IMR-90 (cell line): ENCODE measurements around the gene SLC25A6. TPM values are rescaled to one million over a fixed set of nuclear protein-coding genes. Genes with fewer than 3 reads are reported as not detected.

Experiments
- ATAC-seq: fragments of 200-7000 bp; cut with Tn5 transposase; 2 replicates; pipeline ENCODE4 v1.9.1; 2020; ENCODE audit warnings: low read depth, mild to moderate bottlenecking, moderate library complexity
- BruUV-seq: library from RNA; stranded (reverse); fragments of 400-500 nt; replicated peaks from 2 replicates; lab custom pipeline; 2021; lab: Mats Ljungman, UMichigan
- CTCF ChIA-PET: fragments of 300-600 bp; formaldehyde crosslinking; extraction: SDS; loops from one replicate; lab custom pipeline; 2021; ENCODE audit warnings: antibody characterized with exemption; lab: Yijun Ruan, JAX
- POLR2A ChIA-PET: fragments of 300-600 bp; sonication (Branson Sonifier 250); formaldehyde crosslinking; loops from one replicate; lab custom pipeline; 2022; ENCODE audit warnings: antibody characterized with exemption; ENCODE audit not compliant: unreplicated experiment; lab: Charles Lee
- DNase-seq: peaks from one replicate; pipeline ENCODE4 v3.0.0; 2013
- H2AFZ ChIP-seq: replicated peaks from 2 replicates; pipeline ENCODE3; 2013; ENCODE audit warnings: low read length, mild to moderate bottlenecking; ENCODE audit not compliant: poor library complexity
- H2AK5ac ChIP-seq: 2 replicates; pipeline ENCODE4 v1.6.1; 2013; ENCODE audit warnings: low read depth, low read length, inconsistent platforms
- H2AK9ac ChIP-seq: replicated peaks from 2 replicates; pipeline ENCODE3; 2013; ENCODE audit warnings: mild to moderate bottlenecking, low read depth, low read length, moderate library complexity; ENCODE audit not compliant: poor library complexity
- H2BK120ac ChIP-seq: 2 replicates; pipeline ENCODE4 v1.6.1; 2013; ENCODE audit warnings: low read depth, low read length, inconsistent platforms
- H2BK15ac ChIP-seq: 3 replicates; pipeline ENCODE4 v1.6.1; 2013; ENCODE audit warnings: low read depth, low read length, inconsistent platforms
- H2BK20ac ChIP-seq: 2 replicates; pipeline ENCODE4 v1.6.1; 2013; ENCODE audit warnings: low read depth, mild to moderate bottlenecking, inconsistent platforms, low read length, moderate library complexity
- H2BK5ac ChIP-seq: 2 replicates; pipeline ENCODE4 v1.6.1; 2013; ENCODE audit warnings: mild to moderate bottlenecking, low read depth, low read length, inconsistent platforms; ENCODE audit not compliant: poor library complexity, severe bottlenecking
- H3K14ac ChIP-seq: replicated peaks from 2 replicates; pipeline ENCODE4 v1.6.1; 2013; ENCODE audit warnings: low read depth, low read length, inconsistent platforms
- H3K18ac ChIP-seq: 2 replicates; pipeline ENCODE4 v1.6.1; 2013; ENCODE audit warnings: low read depth, low read length, control low read depth
- H3K23ac ChIP-seq: 2 replicates; pipeline ENCODE4 v1.6.1; 2013; ENCODE audit warnings: low read depth, low read length, inconsistent platforms
- H3K27ac ChIP-seq: 2 replicates; pipeline ENCODE4 v1.5.1; 2013; ENCODE audit warnings: mild to moderate bottlenecking, control low read depth, low read length; ENCODE audit not compliant: insufficient read depth
- H3K27me3 ChIP-seq: 2 replicates; pipeline ENCODE4 v1.6.1; 2013; ENCODE audit warnings: low read length; ENCODE audit not compliant: control insufficient read depth, insufficient read depth
- H3K36me3 ChIP-seq: 2 replicates; pipeline ENCODE4 v1.6.1; 2013; ENCODE audit warnings: low read length, mixed read lengths; ENCODE audit not compliant: control insufficient read depth, insufficient read depth
- H3K4ac ChIP-seq: 2 replicates; pipeline ENCODE4 v1.6.1; 2013; ENCODE audit warnings: low read depth, low read length, inconsistent platforms
- H3K4me1 ChIP-seq: 2 replicates; pipeline ENCODE4 v1.6.1; 2013; ENCODE audit warnings: low read length, mixed read lengths; ENCODE audit not compliant: control insufficient read depth, insufficient read depth
- H3K4me2 ChIP-seq: 2 replicates; pipeline ENCODE4 v1.6.1; 2013; ENCODE audit warnings: low read depth, mild to moderate bottlenecking, control low read depth, low read length, moderate library complexity
- H3K4me3 ChIP-seq: 2 replicates; pipeline ENCODE4 v1.5.1; 2013; ENCODE audit warnings: low read depth, mild to moderate bottlenecking, control low read depth, low read length, moderate library complexity; ENCODE audit not compliant: insufficient read depth
- H3K56ac ChIP-seq: 2 replicates; pipeline ENCODE4 v1.6.1; 2013; ENCODE audit warnings: low read length, inconsistent platforms; ENCODE audit not compliant: insufficient read depth; ENCODE audit errors: extremely low read depth
- H3K79me1 ChIP-seq, 2 experiments: 2 replicates each; pipeline ENCODE4 v1.6.1; 2013; ENCODE audit warnings: low read length in 2 of 2, inconsistent platforms in 1 of 2, low read depth in 1 of 2
- H3K9ac ChIP-seq: 2 replicates; pipeline ENCODE4 v1.6.1; 2013; ENCODE audit warnings: low read depth, low read length, control low read depth
- H3K9me1 ChIP-seq: 2 replicates; pipeline ENCODE4 v1.6.1; 2013; ENCODE audit warnings: low read length, inconsistent platforms; ENCODE audit not compliant: insufficient read depth
- H3K9me3 ChIP-seq: 2 replicates; pipeline ENCODE4 v1.6.1; 2013; ENCODE audit warnings: low read length; ENCODE audit not compliant: control insufficient read depth, insufficient read depth
- H4K20me1 ChIP-seq: 2 replicates; pipeline ENCODE4 v1.6.1; 2013; ENCODE audit warnings: low read length, inconsistent platforms; ENCODE audit not compliant: insufficient read depth
- H4K5ac ChIP-seq: 2 replicates; pipeline ENCODE4 v1.6.1; 2013; ENCODE audit warnings: mild to moderate bottlenecking, low read depth, low read length, control low read depth
- H4K8ac ChIP-seq, 2 experiments: 2 replicates each; pipeline ENCODE4 v1.6.1; 2013; ENCODE audit warnings: low read depth in 2 of 2, low read length in 2 of 2, control low read depth in 1 of 2, inconsistent platforms in 1 of 2
- H4K91ac ChIP-seq: 2 replicates; pipeline ENCODE4 v1.6.1; 2013; ENCODE audit warnings: low read depth, low read length, inconsistent platforms; ENCODE audit not compliant: insufficient read depth
- CHD1 ChIP-seq: IDR thresholded peaks from 2 replicates; pipeline ENCODE4 v1.6.1; 2012; ENCODE audit warnings: low read depth, low read length, improper control_type of control experiment
- FOS ChIP-seq: fragments of 150-350 bp; IDR thresholded peaks from 2 replicates; pipeline ENCODE4 v1.6.1; 2016; ENCODE audit warnings: low read depth, low read length
- MXI1 ChIP-seq: IDR thresholded peaks from 2 replicates; pipeline ENCODE4 v1.6.1; 2012; ENCODE audit warnings: low read depth, mild to moderate bottlenecking, low read length, moderate library complexity, borderline replicate concordance
- NFE2L2 ChIP-seq: fragments of 150-350 bp; IDR thresholded peaks from 2 replicates; pipeline ENCODE4 v1.6.1; 2016; ENCODE audit warnings: low read depth, mild to moderate bottlenecking, low read length
- POLR2A ChIP-seq: IDR thresholded peaks from 2 replicates; pipeline ENCODE4 v1.6.1; 2012; ENCODE audit warnings: mild to moderate bottlenecking, low read depth, low read length
- RAD21 ChIP-seq: IDR thresholded peaks from 2 replicates; pipeline ENCODE4 v1.6.1; 2012; ENCODE audit warnings: low read length, improper control_type of control experiment
- RCOR1 ChIP-seq: IDR thresholded peaks from 2 replicates; pipeline ENCODE4 v1.6.1; 2012; ENCODE audit warnings: mild to moderate bottlenecking, low read length, improper control_type of control experiment; ENCODE audit not compliant: insufficient replicate concordance
- SMC3 ChIP-seq: fragments of 150-350 bp; IDR thresholded peaks from 2 replicates; pipeline ENCODE4 v1.6.1; 2016; ENCODE audit warnings: low read depth, mild to moderate bottlenecking, antibody characterized with exemption, low read length, moderate library complexity
- whole genome bisulfite sequencing, 2 experiments: methylation state at CpG; one replicate each; pipeline versions ENCODE4 v1.1.5 to v1.1.7; 2013; ENCODE audit warnings: missing lambda C conversion rate in 2 of 2; ENCODE audit not compliant: insufficient read length in 1 of 2; ENCODE audit errors: extremely low coverage in 2 of 2; 5-methylcytosine and 5-hydroxymethylcytosine counted together
- dilution Hi-C: fragments of 300-500 bp; cut with HindIII; formaldehyde crosslinking; loops from one replicate; pipeline ENCODE4 v1.14.3; 2018; ENCODE audit warnings: low sequenced_read_pairs; ENCODE audit not compliant: unreplicated experiment
- in situ Hi-C: fragments of 300-500 bp; cut with MboI; formaldehyde crosslinking; loops from 3 replicates; pipeline ENCODE4 v1.14.3; 2019; ENCODE audit warnings: low sequenced_read_pairs, inconsistent platforms, mixed read lengths
- intact Hi-C: fragments of 100-400 bp; cut with micrococcal nuclease; formaldehyde crosslinking; loops from 2 replicates; pipeline ENCODE4 v1.10.0; 2022
- polyA plus RNA-seq, 3 experiments: library from polyadenylated mRNA; depleted of rRNA; stranded (reverse); fragments of >200 nt; gene quantifications; 2 replicates each; pipeline ENCODE4 v1.2.3, GENCODE V29; 2012; ENCODE audit warnings: low replicate concordance in 1 of 3
- total RNA-seq: library from RNA; depleted of rRNA; stranded (reverse); fragments of >200 nt; gene quantifications from 2 replicates; pipeline ENCODE4 v1.2.3, GENCODE V29; 2012
- TF ChIP-seq, protein P1 (sequence below): fragments of 150-350 bp; IDR thresholded peaks from 2 replicates; pipeline ENCODE4 v1.6.1; 2017; ENCODE audit warnings: mild to moderate bottlenecking, antibody characterized with exemption, low read length, low read depth

Gene SLC25A6
- total and polyA plus RNA-seq, 2 of the 4 experiments (the other 2 are of a cell fraction) = 166 to 565 TPM

DNA sequence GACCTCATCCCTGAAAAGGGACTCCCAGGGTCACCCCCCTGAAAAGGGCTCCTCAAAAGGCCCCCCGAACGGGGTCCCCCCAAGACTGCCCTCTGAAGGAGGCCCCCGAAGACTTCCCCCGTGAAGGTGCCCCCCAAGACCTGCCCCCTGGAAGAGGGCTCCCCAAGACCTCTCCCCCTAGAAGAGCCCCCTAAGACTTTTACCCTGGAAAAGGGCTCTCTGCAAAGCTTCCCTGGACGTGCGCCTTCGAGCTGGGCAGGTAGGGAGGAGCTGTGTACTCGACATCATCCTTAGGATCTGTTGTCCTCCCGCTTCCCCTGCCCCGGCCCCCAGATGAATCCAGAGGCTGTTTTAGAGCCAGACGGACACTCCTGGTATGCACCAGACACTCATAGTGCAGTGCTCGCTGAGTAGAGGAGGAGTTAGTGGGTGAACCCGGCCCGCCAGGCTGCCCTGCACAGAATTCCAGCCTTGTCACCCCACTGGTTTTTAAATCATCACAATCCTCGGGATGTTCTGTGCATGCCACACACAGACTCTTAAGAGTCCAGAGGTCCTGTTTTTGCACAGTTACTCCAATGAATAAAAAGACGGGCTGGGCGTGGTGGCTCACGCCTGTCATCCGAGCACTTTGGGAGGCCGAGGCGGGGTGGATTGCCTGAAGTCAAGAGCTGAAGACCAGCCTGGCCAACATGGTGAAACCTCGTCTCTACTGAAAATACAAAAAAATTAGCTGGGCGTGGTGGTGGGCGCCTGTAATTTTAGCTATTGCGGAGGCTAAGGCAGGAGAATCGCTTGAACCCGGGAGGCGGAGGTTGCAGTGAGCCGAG, 5.7 kb upstream of the SLC25A6 start:
- Histone ChIP-seq H2BK120ac (no peak overlapping the region), H3K9me3 (no peaks in the 10 kb centered on the region), H3K4ac (no peak overlapping the region), H3K36me3 (peaks cover 10% of the 10 kb centered on the region), H4K91ac (no peak overlapping the region), H2BK20ac (no peak overlapping the region), H3K18ac (no peak overlapping the region), H4K5ac (no peak overlapping the region), H2BK5ac (no peak overlapping the region), H3K23ac (no peak overlapping the region), H4K20me1 (no peaks in the 10 kb centered on the region), H2AK9ac (no peak overlapping the region), H3K27me3 (no peaks in the 10 kb centered on the region), H3K14ac (no peak overlapping the region), H3K56ac (no peak overlapping the region), H3K4me3 (no peak overlapping the region), H2AFZ (no peak overlapping the region), H3K4me1 (no peaks in the 10 kb centered on the region; the same call in 1 of the 2 replicates), H3K79me1 (peaks cover 10 to 15% of the 10 kb centered on the region in 2 experiments; a peak in 3 of 4 replicates), H4K8ac (no peak overlapping the region), H2AK5ac (no peak overlapping the region), H3K27ac (no peak overlapping the region), H2BK15ac (no peak overlapping the region), H3K9me1 (no peaks in the 10 kb centered on the region), H3K4me2 (no peak overlapping the region), H3K9ac (no peak overlapping the region)
- 96% methylated on average over 9 of the region's 29 CpGs; no CpG with 5 or more reads in 1 of the 2 experiments for WGBS, 2 experiments
- ChIA-PET CTCF (no interaction called here), POLR2A (no interaction called here)
- intact Hi-C loops (loop anchor here (10.0 kb wide), 1 partner anchor 47 kb away; no protein-coding TSS in a partner anchor), in situ Hi-C loops (no loop called here), dilution Hi-C loops (no loop called here)
- TF ChIP-seq POLR2A (no peak), SMC3 (no peak), RAD21 (no peak), FOS (no peak), RCOR1 (no peak), MXI1 (no peak), CHD1 (no peak), NFE2L2 (no peak)
- TF ChIP-seq, protein P1, sequence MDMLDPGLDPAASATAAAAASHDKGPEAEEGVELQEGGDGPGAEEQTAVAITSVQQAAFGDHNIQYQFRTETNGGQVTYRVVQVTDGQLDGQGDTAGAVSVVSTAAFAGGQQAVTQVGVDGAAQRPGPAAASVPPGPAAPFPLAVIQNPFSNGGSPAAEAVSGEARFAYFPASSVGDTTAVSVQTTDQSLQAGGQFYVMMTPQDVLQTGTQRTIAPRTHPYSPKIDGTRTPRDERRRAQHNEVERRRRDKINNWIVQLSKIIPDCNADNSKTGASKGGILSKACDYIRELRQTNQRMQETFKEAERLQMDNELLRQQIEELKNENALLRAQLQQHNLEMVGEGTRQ = no peak
- ATAC-seq (no peak), DNase-seq (no peak)
- BruUV-seq = no TSS peak
